ENCODE data around the gene MAST4. TPM values are rescaled to one million over a fixed set of nuclear protein-coding genes. Genes with fewer than 3 reads are reported as not detected.

Gene MAST4
- total and polyA plus RNA-seq, 2 of the 4 experiments (the other 2 are of a cell fraction), result 4.8 to 6.8 TPM

- Histone ChIP-seq H3K18ac (ENCODE audit: low read depth, low read length) (no peak overlapping the region), H2BK120ac (ENCODE audit: low read depth, low read length) (no peak overlapping the region), H3K9ac (ENCODE audit: low read depth, low read length) (no peak overlapping the region), H3K27ac (ENCODE audit: insufficient read depth, low read length) (no peak overlapping the region), H2BK5ac (ENCODE audit: low read depth, low read length, poor library complexity, severe bottlenecking) (no peak overlapping the region), H3K9me3 (ENCODE audit: control insufficient read depth, insufficient read depth, low read length) (no peaks in the 10 kb centered on the region), H4K8ac (ENCODE audit: low read depth in 2 of 2, low read length in 2 of 2) (no peak overlapping the region), H4K91ac (ENCODE audit: insufficient read depth, low read depth, low read length) (no peak overlapping the region), H2AK9ac (replicated peaks; ENCODE audit: low read depth, low read length, poor library complexity) (no peak overlapping the region), H3K27me3 (ENCODE audit: control insufficient read depth, insufficient read depth, low read length) (no peaks in the 10 kb centered on the region), H4K20me1 (ENCODE audit: insufficient read depth, low read length) (no peaks in the 10 kb centered on the region), H2BK20ac (ENCODE audit: low read depth, low read length) (no peak overlapping the region), H3K4me2 (ENCODE audit: low read depth, low read length) (no peak overlapping the region), H2BK15ac (ENCODE audit: low read depth, low read length) (no peak overlapping the region), H3K14ac (replicated peaks; ENCODE audit: low read depth, low read length) (no peak overlapping the region), H2AK5ac (ENCODE audit: low read depth, low read length) (no peak overlapping the region), H3K56ac (ENCODE audit: extremely low read depth, insufficient read depth, low read length) (no peak overlapping the region), H3K9me1 (ENCODE audit: insufficient read depth, low read length) (0 out of 2 replicates have a peak, but pooled peaks cover 3% of the 10 kb centered on the region), H3K23ac (ENCODE audit: low read depth, low read length) (no peak overlapping the region), H3K4me3 (ENCODE audit: insufficient read depth, low read depth, low read length) (no peak overlapping the region), H3K4ac (ENCODE audit: low read depth, low read length) (no peak overlapping the region), H4K5ac (ENCODE audit: low read depth, low read length) (no peak overlapping the region), H3K36me3 (ENCODE audit: control insufficient read depth, insufficient read depth, low read length) (no peaks in the 10 kb centered on the region), H2AFZ (replicated peaks; ENCODE audit: low read length, poor library complexity) (no peak overlapping the region), H3K79me1 (ENCODE audit: low read depth in 1 of 2, low read length in 2 of 2) (no peaks in the 10 kb centered on the region), H3K4me1 (ENCODE audit: control insufficient read depth, insufficient read depth, low read length) (peaks cover 2% of the 10 kb centered on the region; the same call in 1 of the 2 replicates)
- WGBS, 2 experiments (ENCODE audit: extremely low coverage in 2 of 2, insufficient read length in 1 of 2), result no CpG with 5 or more reads among the region's 1 CpG
- ChIA-PET POLR2A (ENCODE audit: unreplicated experiment) (no interaction called here), CTCF (no interaction called here)
- in situ Hi-C loops (cut with MboI; ENCODE audit: low sequenced_read_pairs), result loop anchor here (25.0 kb wide), 1 partner anchor 904 kb away; no protein-coding TSS in a partner anchor
- no peak for DNase-seq
- no TSS peak for BruUV-seq (replicated peaks)
- TF ChIP-seq BHLHE40 (IDR thresholded peaks at IDR 0.05; ENCODE audit: low read depth, low read length), result no peak
- TF ChIP-seq RCOR1 (IDR thresholded peaks at IDR 0.05; ENCODE audit: insufficient replicate concordance, low read length), result no peak
- TF ChIP-seq CEBPB (IDR thresholded peaks at IDR 0.05; ENCODE audit: low read depth, low read length), result no peak
- TF ChIP-seq RAD21 (IDR thresholded peaks at IDR 0.05; ENCODE audit: low read length), result no peak
- TF ChIP-seq, protein P1, sequence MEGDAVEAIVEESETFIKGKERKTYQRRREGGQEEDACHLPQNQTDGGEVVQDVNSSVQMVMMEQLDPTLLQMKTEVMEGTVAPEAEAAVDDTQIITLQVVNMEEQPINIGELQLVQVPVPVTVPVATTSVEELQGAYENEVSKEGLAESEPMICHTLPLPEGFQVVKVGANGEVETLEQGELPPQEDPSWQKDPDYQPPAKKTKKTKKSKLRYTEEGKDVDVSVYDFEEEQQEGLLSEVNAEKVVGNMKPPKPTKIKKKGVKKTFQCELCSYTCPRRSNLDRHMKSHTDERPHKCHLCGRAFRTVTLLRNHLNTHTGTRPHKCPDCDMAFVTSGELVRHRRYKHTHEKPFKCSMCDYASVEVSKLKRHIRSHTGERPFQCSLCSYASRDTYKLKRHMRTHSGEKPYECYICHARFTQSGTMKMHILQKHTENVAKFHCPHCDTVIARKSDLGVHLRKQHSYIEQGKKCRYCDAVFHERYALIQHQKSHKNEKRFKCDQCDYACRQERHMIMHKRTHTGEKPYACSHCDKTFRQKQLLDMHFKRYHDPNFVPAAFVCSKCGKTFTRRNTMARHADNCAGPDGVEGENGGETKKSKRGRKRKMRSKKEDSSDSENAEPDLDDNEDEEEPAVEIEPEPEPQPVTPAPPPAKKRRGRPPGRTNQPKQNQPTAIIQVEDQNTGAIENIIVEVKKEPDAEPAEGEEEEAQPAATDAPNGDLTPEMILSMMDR (conservative IDR thresholded peaks at IDR 0.05; ENCODE audit: low read depth, low read length), result no peak
- TF ChIP-seq ELK1 (IDR thresholded peaks at IDR 0.05; ENCODE audit: borderline replicate concordance, low read depth, low read length), result no peak
- TF ChIP-seq FOS (IDR thresholded peaks at IDR 0.05; ENCODE audit: low read depth, low read length), result no peak
- TF ChIP-seq RFX5 (IDR thresholded peaks at IDR 0.05; ENCODE audit: low read depth, low read length), result no peak
- TF ChIP-seq, protein P2, sequence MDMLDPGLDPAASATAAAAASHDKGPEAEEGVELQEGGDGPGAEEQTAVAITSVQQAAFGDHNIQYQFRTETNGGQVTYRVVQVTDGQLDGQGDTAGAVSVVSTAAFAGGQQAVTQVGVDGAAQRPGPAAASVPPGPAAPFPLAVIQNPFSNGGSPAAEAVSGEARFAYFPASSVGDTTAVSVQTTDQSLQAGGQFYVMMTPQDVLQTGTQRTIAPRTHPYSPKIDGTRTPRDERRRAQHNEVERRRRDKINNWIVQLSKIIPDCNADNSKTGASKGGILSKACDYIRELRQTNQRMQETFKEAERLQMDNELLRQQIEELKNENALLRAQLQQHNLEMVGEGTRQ (IDR thresholded peaks at IDR 0.05; ENCODE audit: low read depth, low read length), result no peak
- TF ChIP-seq SMC3 (IDR thresholded peaks at IDR 0.05; ENCODE audit: low read depth, low read length), result no peak
- TF ChIP-seq CHD1 (IDR thresholded peaks at IDR 0.05; ENCODE audit: low read depth, low read length), result no peak
- TF ChIP-seq POLR2A (IDR thresholded peaks at IDR 0.05; ENCODE audit: low read depth, low read length), result no peak
- no peak for TF ChIP-seq MAFK (IDR thresholded peaks at IDR 0.05; ENCODE audit: low read depth, low read length)
- no peak for TF ChIP-seq MXI1 (IDR thresholded peaks at IDR 0.05; ENCODE audit: borderline replicate concordance, low read depth, low read length)
- TF ChIP-seq NFE2L2 (IDR thresholded peaks at IDR 0.05; ENCODE audit: low read depth, low read length), result no peak
- TF ChIP-seq MAZ (IDR thresholded peaks at IDR 0.05; ENCODE audit: borderline replicate concordance, low read depth, low read length), result no peak
- dilution Hi-C loops (cut with HindIII; ENCODE audit: low sequenced_read_pairs, unreplicated experiment), result no loop called here
- no peak for ATAC-seq (ENCODE audit: low read depth)
- intact Hi-C loops (cut with micrococcal nuclease), result no loop called here
Measured at GRCh38 chr5:67216564-67216963, 620.4 kb downstream of the MAST4 start.

Measured in IMR-90 (cell line).